ENCODE measurements around the gene TFEB. TPM values are rescaled to one million over a fixed set of nuclear protein-coding genes. Genes with fewer than 3 reads are reported as not detected.

TFEB gene
- polyA plus RNA-seq, 1 donor (not counting 4 experiments of a cell fraction or from before 2014, with no cell fraction given): 4.3 TPM

GRCh38 chr6:41702771-41703494 lies 32.5 kb downstream of the TFEB start:
- dilution Hi-C loops (cut with MboI; ENCODE audit: extremely low pct_ligation_motif_present, low sequenced_read_pairs): no loop called here
- H3K27me3 ChIP-seq (ENCODE audit: control insufficient read depth, extremely low read depth, insufficient read depth, low read length): no peaks in the 10 kb centered on the region

GRCh38 chr6:41702089-41702745 lies 33.2 kb downstream of the TFEB start:
- no peaks in the 10 kb centered on the region for H3K9me3 ChIP-seq (ENCODE audit: control insufficient read depth, low read depth, low read length)
- DNase-seq (ENCODE audit: low read depth, low spot score) (no peak), FAIRE-seq (no peak)
- dilution Hi-C loops (cut with MboI; ENCODE audit: extremely low pct_ligation_motif_present, low sequenced_read_pairs): no loop called here
- H3K27ac ChIP-seq (ENCODE audit: control insufficient read depth, insufficient read depth, low read length): no peak overlapping the region
- H3K4me1 ChIP-seq (ENCODE audit: control insufficient read depth, extremely low read depth, insufficient read depth, low read length): peaks cover 14% of the 10 kb centered on the region
- no peak overlapping the region for H3K9ac ChIP-seq (ENCODE audit: control insufficient read depth, extremely low read depth, insufficient read depth, low read length)
- H3K9me1 ChIP-seq (ENCODE audit: control insufficient read depth, extremely low read depth, insufficient read depth, low read length): no peaks in the 10 kb centered on the region
- H4K20me1 ChIP-seq (ENCODE audit: control insufficient read depth, extremely low read depth, insufficient read depth, low read length): no peaks in the 10 kb centered on the region
- H2AFZ ChIP-seq (ENCODE audit: control insufficient read depth, low read length): no peak overlapping the region
- H3K4me3 ChIP-seq (ENCODE audit: control insufficient read depth in 2 of 3, extremely low read depth in 1 of 3, insufficient read depth in 2 of 3, low read depth in 1 of 3, low read length in 3 of 3): no peak overlapping the region
- no peak overlapping the region for H3K4me2 ChIP-seq (ENCODE audit: control insufficient read depth, extremely low read depth, insufficient read depth, low read depth, low read length)
- no peaks in the 10 kb centered on the region for H3K36me3 ChIP-seq (ENCODE audit: control insufficient read depth in 2 of 2, extremely low read depth in 1 of 2, insufficient read depth in 2 of 2, low read length in 2 of 2)
- H3K79me2 ChIP-seq (ENCODE audit: control insufficient read depth, insufficient read depth, low read length): no peaks in the 10 kb centered on the region
- TF ChIP-seq CTCF (optimal IDR thresholded peaks at IDR 0.05 in 1 of 3, IDR thresholded peaks at IDR 0.05 in 1 of 3, conservative IDR thresholded peaks at IDR 0.05 in 1 of 3; ENCODE audit: extremely low read depth in 1 of 3, insufficient read depth in 2 of 3, low read length in 3 of 3) (no peak), EZH2 (IDR thresholded peaks at IDR 0.05; ENCODE audit: low read length) (no peak)
- no peaks in the 10 kb centered on the region for H3K27me3 ChIP-seq (ENCODE audit: control insufficient read depth, extremely low read depth, insufficient read depth, low read length)

More at GRCh38 chr6:41702771-41703494, 32.5 kb downstream of the TFEB start:
- no peaks in the 10 kb centered on the region for H3K36me3 ChIP-seq (ENCODE audit: control insufficient read depth in 2 of 2, extremely low read depth in 1 of 2, insufficient read depth in 2 of 2, low read length in 2 of 2)
- no peaks in the 10 kb centered on the region for H3K9me3 ChIP-seq (ENCODE audit: control insufficient read depth, low read depth, low read length)
- no peaks in the 10 kb centered on the region for H3K9me1 ChIP-seq (ENCODE audit: control insufficient read depth, extremely low read depth, insufficient read depth, low read length)
- H3K4me2 ChIP-seq (ENCODE audit: control insufficient read depth, extremely low read depth, insufficient read depth, low read depth, low read length): no peak overlapping the region
- H3K9ac ChIP-seq (ENCODE audit: control insufficient read depth, extremely low read depth, insufficient read depth, low read length): no peak overlapping the region
- H2AFZ ChIP-seq (ENCODE audit: control insufficient read depth, low read length): no peak overlapping the region
- H4K20me1 ChIP-seq (ENCODE audit: control insufficient read depth, extremely low read depth, insufficient read depth, low read length): no peaks in the 10 kb centered on the region
- peaks cover 21% of the 10 kb centered on the region for H3K4me1 ChIP-seq (ENCODE audit: control insufficient read depth, extremely low read depth, insufficient read depth, low read length)
- FAIRE-seq: no peak
- no peak overlapping the region for H3K4me3 ChIP-seq (ENCODE audit: control insufficient read depth in 2 of 3, extremely low read depth in 1 of 3, insufficient read depth in 2 of 3, low read depth in 1 of 3, low read length in 3 of 3)
- H3K27ac ChIP-seq (ENCODE audit: control insufficient read depth, insufficient read depth, low read length): no peak overlapping the region
- no peak for DNase-seq (ENCODE audit: low read depth, low spot score)
- no peak for TF ChIP-seq CTCF (optimal IDR thresholded peaks at IDR 0.05 in 1 of 3, IDR thresholded peaks at IDR 0.05 in 1 of 3, conservative IDR thresholded peaks at IDR 0.05 in 1 of 3; ENCODE audit: extremely low read depth in 1 of 3, insufficient read depth in 2 of 3, low read length in 3 of 3)
- TF ChIP-seq EZH2 (IDR thresholded peaks at IDR 0.05; ENCODE audit: low read length): no peak
- no peaks in the 10 kb centered on the region for H3K79me2 ChIP-seq (ENCODE audit: control insufficient read depth, insufficient read depth, low read length)
